Keratinocyte (primary cell): ENCODE results near the gene MOB1B. TPM values are rescaled to one million over a fixed set of nuclear protein-coding genes. Genes with fewer than 3 reads are reported as not detected.

Source experiments
- DNase-seq: peaks from one replicate; pipeline ENCODE4 v3.0.0-alpha.2; 2011; ENCODE audit warnings: low read depth, missing footprints, low spot score
- FAIRE-seq: peaks from 2 replicates; lab custom pipeline; 2011; peaks lifted over from hg19 to GRCh38; lab: Jason Lieb, UNC
- H2AFZ ChIP-seq: 2 replicates; pipeline ENCODE4 v1.6.0; 2012; ENCODE audit warnings: low read length, control low read depth, inconsistent platforms; ENCODE audit not compliant: control insufficient read depth
- H3K27ac ChIP-seq: 2 replicates; pipeline ENCODE4 v1.5.1; 2011; ENCODE audit warnings: low read length; ENCODE audit not compliant: control insufficient read depth, insufficient read depth
- H3K27me3 ChIP-seq: 3 replicates; pipeline ENCODE4 v1.6.0; 2011; ENCODE audit warnings: low read length; ENCODE audit not compliant: control insufficient read depth, insufficient read depth; ENCODE audit errors: extremely low read depth
- H3K36me3 ChIP-seq, 2 experiments: 2 replicates in 1 of 2; 3 replicates in 1 of 2; pipeline ENCODE4 v1.5.1; 2011; ENCODE audit warnings: low read length in 2 of 2, mild to moderate bottlenecking in 1 of 2; ENCODE audit not compliant: control insufficient read depth in 2 of 2, insufficient read depth in 2 of 2; ENCODE audit errors: extremely low read depth in 1 of 2
- H3K4me1 ChIP-seq: 3 replicates; pipeline ENCODE4 v1.5.1; 2011; ENCODE audit warnings: low read length; ENCODE audit not compliant: control insufficient read depth, insufficient read depth; ENCODE audit errors: extremely low read depth
- H3K4me2 ChIP-seq: 3 replicates; pipeline ENCODE4 v1.6.0; 2011; ENCODE audit warnings: low read depth, low read length; ENCODE audit not compliant: control insufficient read depth, insufficient read depth; ENCODE audit errors: extremely low read depth
- H3K4me3 ChIP-seq, 3 experiments: fragments of 200-600 bp in 1 of 3; sonication (generic) in 1 of 3; 2 replicates in 2 of 3; 3 replicates in 1 of 3; pipeline ENCODE4 v1.5.1; 2011 to 2016; ENCODE audit warnings: low read length in 3 of 3, mild to moderate bottlenecking in 3 of 3, control low read depth in 2 of 3, inconsistent platforms in 1 of 3, low read depth in 1 of 3, mixed read lengths in 1 of 3, mixed run types in 1 of 3, moderate library complexity in 1 of 3; ENCODE audit not compliant: control insufficient read depth in 2 of 3, insufficient read depth in 2 of 3; ENCODE audit errors: extremely low read depth in 1 of 3
- H3K79me2 ChIP-seq: 2 replicates; pipeline ENCODE4 v1.6.0; 2012; ENCODE audit warnings: low read length; ENCODE audit not compliant: control insufficient read depth, insufficient read depth
- H3K9ac ChIP-seq: 3 replicates; pipeline ENCODE4 v1.6.0; 2011; ENCODE audit warnings: low read length; ENCODE audit not compliant: control insufficient read depth, insufficient read depth; ENCODE audit errors: extremely low read depth
- H3K9me1 ChIP-seq: 3 replicates; pipeline ENCODE4 v1.6.0; 2011; ENCODE audit warnings: low read length; ENCODE audit not compliant: control insufficient read depth, insufficient read depth; ENCODE audit errors: extremely low read depth
- H3K9me3 ChIP-seq: 2 replicates; pipeline ENCODE4 v1.5.1; 2012; ENCODE audit warnings: low read depth, low read length; ENCODE audit not compliant: control insufficient read depth
- H4K20me1 ChIP-seq: 3 replicates; pipeline ENCODE4 v1.6.0; 2011; ENCODE audit warnings: low read length; ENCODE audit not compliant: control insufficient read depth, insufficient read depth; ENCODE audit errors: extremely low read depth
- CTCF ChIP-seq, 3 experiments: IDR thresholded peaks in 1 of 3; conservative IDR thresholded peaks in 1 of 3; optimal IDR thresholded peaks in 1 of 3; 2 replicates in 2 of 3; 3 replicates in 1 of 3; pipeline versions ENCODE3 to v1.5.1; 2011; ENCODE audit warnings: low read length in 3 of 3, mild to moderate bottlenecking in 3 of 3, moderate library complexity in 2 of 3, control low read depth in 1 of 3, inconsistent platforms in 1 of 3; ENCODE audit not compliant: insufficient read depth in 2 of 3; ENCODE audit errors: extremely low read depth in 1 of 3
- EZH2 ChIP-seq: IDR thresholded peaks from one replicate; pipeline ENCODE4 v1.6.1; 2012; ENCODE audit warnings: inconsistent platforms, mild to moderate bottlenecking, low read length, moderate library complexity
- dilution Hi-C: fragments of 300-500 bp; cut with MboI; formaldehyde crosslinking; loops from one replicate; pipeline ENCODE4 v1.7.0; 2020; ENCODE audit warnings: low sequenced_read_pairs; ENCODE audit not compliant: extremely low pct_ligation_motif_present
- polyA plus RNA-seq, 5 experiments: library from polyadenylated mRNA; depleted of rRNA in 3 of 5; stranded (reverse) in 3 of 5; stranded (forward) in 1 of 5; unstranded in 1 of 5; fragments of >200 nt; gene quantifications; 1 replicate in 1 of 5; 2 replicates in 3 of 5; 3 replicates in 1 of 5; pipeline versions ENCODE4 v1.2.1 to v1.2.3, GENCODE V29; 2011 to 2012; ENCODE audit warnings: missing spikeins in 2 of 5, low read depth in 1 of 5, low replicate concordance in 1 of 5

The MOB1B gene
- polyA plus RNA-seq, 1 donor (not counting 4 experiments of a cell fraction or from before 2014, with no cell fraction given), result 15.6 TPM

DNA sequence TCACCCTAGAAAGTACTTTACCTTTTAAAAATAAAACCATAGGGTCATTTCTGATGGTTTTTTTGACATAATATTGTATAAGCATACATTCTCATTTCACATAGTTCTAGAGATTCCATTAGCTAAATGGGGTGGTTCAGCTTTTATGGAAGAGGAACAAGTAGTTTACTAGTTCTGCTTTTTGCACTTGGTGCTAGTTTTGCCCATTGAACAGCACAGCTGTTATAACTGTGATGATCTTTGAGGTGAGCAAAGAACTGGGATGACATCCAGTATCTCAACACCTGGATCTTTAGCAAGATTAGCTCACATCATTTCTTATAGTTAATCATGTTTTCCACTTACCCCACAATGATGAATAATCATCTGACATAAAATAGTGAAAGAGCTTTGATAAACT is 40.9 kb downstream of the MOB1B start:
- dilution Hi-C loops, result no loop called here
- H3K4me3 ChIP-seq, result no peak overlapping the region
- H3K4me1 ChIP-seq, result no peaks in the 10 kb centered on the region
- peaks cover 47% of the 10 kb centered on the region for H3K79me2 ChIP-seq
- FAIRE-seq, result peak; percentile 43
- H3K9me3 ChIP-seq, result no peaks in the 10 kb centered on the region
- no peaks in the 10 kb centered on the region for H3K27me3 ChIP-seq
- no peaks in the 10 kb centered on the region for H3K36me3 ChIP-seq
- H4K20me1 ChIP-seq, result no peaks in the 10 kb centered on the region
- no peaks in the 10 kb centered on the region for H3K9me1 ChIP-seq
- H3K27ac ChIP-seq, result no peak overlapping the region
- DNase-seq, result no peak
- no peak overlapping the region for H3K9ac ChIP-seq
- H2AFZ ChIP-seq, result no peak overlapping the region
- H3K4me2 ChIP-seq, result no peak overlapping the region
- TF ChIP-seq CTCF (optimal IDR thresholded peaks at IDR 0.05 in 1 of 3, IDR thresholded peaks at IDR 0.05 in 1 of 3, conservative IDR thresholded peaks at IDR 0.05 in 1 of 3; ENCODE audit: extremely low read depth in 1 of 3, insufficient read depth in 2 of 3, low read length in 3 of 3), result no peak
- no peak for TF ChIP-seq EZH2

DNA sequence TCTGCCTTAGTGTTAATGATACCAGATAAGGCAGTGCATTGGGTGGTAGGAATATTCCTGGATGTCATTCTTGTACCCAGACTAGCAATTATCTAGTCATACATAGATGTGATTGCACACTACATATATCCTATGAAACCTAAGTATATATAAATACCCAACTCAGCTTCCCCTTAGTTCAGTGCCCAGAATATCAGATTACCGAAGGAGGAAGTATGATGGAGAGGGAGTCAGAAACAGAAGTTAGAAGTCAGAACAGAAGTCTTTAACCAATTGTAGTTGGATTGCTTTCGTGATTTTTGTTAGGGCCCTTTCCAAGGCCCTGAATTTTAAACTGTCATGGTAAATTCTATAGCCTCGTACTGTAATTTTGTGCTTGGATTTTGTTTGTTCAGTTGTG is 42.9 kb downstream of the MOB1B start:
- H3K27ac ChIP-seq, result no peak overlapping the region
- H3K9ac ChIP-seq, result no peak overlapping the region
- H3K27me3 ChIP-seq, result no peaks in the 10 kb centered on the region
- dilution Hi-C loops, result no loop called here
- H3K9me3 ChIP-seq, result no peaks in the 10 kb centered on the region
- H3K9me1 ChIP-seq, result no peaks in the 10 kb centered on the region
- H3K4me2 ChIP-seq, result no peak overlapping the region
- no peaks in the 10 kb centered on the region for H4K20me1 ChIP-seq
- DNase-seq (no peak), FAIRE-seq (no peak)
- H3K4me1 ChIP-seq, result no peaks in the 10 kb centered on the region
- no peak overlapping the region for H3K4me3 ChIP-seq
- TF ChIP-seq CTCF (optimal IDR thresholded peaks at IDR 0.05 in 1 of 3, IDR thresholded peaks at IDR 0.05 in 1 of 3, conservative IDR thresholded peaks at IDR 0.05 in 1 of 3; ENCODE audit: extremely low read depth in 1 of 3, insufficient read depth in 2 of 3, low read length in 3 of 3) (no peak), EZH2 (no peak)
- no peak overlapping the region for H2AFZ ChIP-seq
- H3K79me2 ChIP-seq, result peaks cover 41% of the 10 kb centered on the region
- H3K36me3 ChIP-seq, result no peaks in the 10 kb centered on the region
